HEK293 (cell line): Measurements from ENCODE around the gene KDM5C.
A peak's percentile ranks its signal among the peaks of the same experiment; 100 is the strongest.

Source experiments
- EGR2 ChIP-seq: fragments of 450-650 bp; formaldehyde crosslinking; IDR thresholded peaks from 2 replicates; pipeline ENCODE4 v1.5.1; 2016; ENCODE audit warnings: low read depth, missing biosample characterization, missing genetic modification characterization
- ELK4 ChIP-seq: IDR thresholded peaks from 2 replicates; pipeline ENCODE4 v1.6.1; 2011; ENCODE audit warnings: mild to moderate bottlenecking, low read depth, low read length, borderline replicate concordance
- GLIS1 ChIP-seq: fragments of 450-650 bp; formaldehyde crosslinking; IDR thresholded peaks from 2 replicates; pipeline ENCODE4 v1.5.1; 2016; ENCODE audit warnings: missing biosample characterization, missing genetic modification characterization
- GLIS2 ChIP-seq: fragments of 450-650 bp; formaldehyde crosslinking; IDR thresholded peaks from 2 replicates; pipeline ENCODE4 v1.5.1; 2016; ENCODE audit warnings: missing biosample characterization, missing genetic modification characterization
- HIC1 ChIP-seq: fragments of 450-650 bp; formaldehyde crosslinking; IDR thresholded peaks from 2 replicates; pipeline ENCODE4 v1.5.1; 2016; ENCODE audit warnings: missing biosample characterization, missing genetic modification characterization
- INSM2 ChIP-seq: fragments of 450-650 bp; formaldehyde crosslinking; IDR thresholded peaks from 2 replicates; pipeline ENCODE4 v1.5.1; 2016; ENCODE audit warnings: missing biosample characterization, missing genetic modification characterization
- KLF1 ChIP-seq: fragments of 450-650 bp; formaldehyde crosslinking; IDR thresholded peaks from 2 replicates; pipeline ENCODE4 v1.5.1; 2016; ENCODE audit warnings: missing biosample characterization, missing genetic modification characterization
- MYNN ChIP-seq: fragments of 450-650 bp; formaldehyde crosslinking; IDR thresholded peaks from 2 replicates; pipeline ENCODE4 v1.5.1; 2016; ENCODE audit warnings: missing biosample characterization, missing genetic modification characterization, borderline replicate concordance
- PBX3 ChIP-seq: sonication (generic); formaldehyde crosslinking; IDR thresholded peaks from 2 replicates; pipeline ENCODE4 v1.8.1; 2022; ENCODE audit warnings: mild to moderate bottlenecking, moderate library complexity, missing genetic modification reagents
- TRIM28 ChIP-seq: IDR thresholded peaks from 2 replicates; pipeline ENCODE4 v1.6.1; 2011; ENCODE audit warnings: low read length, control low read depth, borderline replicate concordance
- TSHZ1 ChIP-seq: fragments of 450-650 bp; formaldehyde crosslinking; IDR thresholded peaks from 2 replicates; pipeline ENCODE4 v1.5.1; 2016; ENCODE audit warnings: missing biosample characterization, missing genetic modification characterization, borderline replicate concordance
- ZBTB1 ChIP-seq: fragments of 450-650 bp; formaldehyde crosslinking; IDR thresholded peaks from 2 replicates; pipeline ENCODE4 v1.5.1; 2016; ENCODE audit warnings: missing biosample characterization, missing genetic modification characterization
- ZFP69B ChIP-seq: fragments of 450-650 bp; formaldehyde crosslinking; IDR thresholded peaks from 2 replicates; pipeline ENCODE4 v1.5.1; 2016; ENCODE audit warnings: missing biosample characterization, missing genetic modification characterization
- ZNF133 ChIP-seq: fragments of 450-650 bp; formaldehyde crosslinking; IDR thresholded peaks from 2 replicates; pipeline ENCODE4 v1.5.1; 2016; ENCODE audit warnings: missing biosample characterization, missing genetic modification characterization
- ZNF155 ChIP-seq: fragments of 450-650 bp; formaldehyde crosslinking; IDR thresholded peaks from 2 replicates; pipeline ENCODE4 v1.5.1; 2016; ENCODE audit warnings: missing biosample characterization, missing genetic modification characterization
- ZNF248 ChIP-seq: fragments of 450-650 bp; formaldehyde crosslinking; IDR thresholded peaks from 2 replicates; pipeline ENCODE4 v1.5.1; 2017; ENCODE audit warnings: missing biosample characterization, missing genetic modification characterization
- ZNF473 ChIP-seq: fragments of 450-650 bp; formaldehyde crosslinking; IDR thresholded peaks from 2 replicates; pipeline ENCODE4 v1.5.1; 2017; ENCODE audit warnings: missing biosample characterization, missing genetic modification characterization
- ZNF510 ChIP-seq: fragments of 450-650 bp; formaldehyde crosslinking; IDR thresholded peaks from 2 replicates; pipeline ENCODE4 v1.5.1; 2018; ENCODE audit warnings: mild to moderate bottlenecking, missing genetic modification characterization, missing biosample characterization; ENCODE audit not compliant: insufficient replicate concordance
- ZNF555 ChIP-seq: fragments of 450-650 bp; formaldehyde crosslinking; conservative IDR thresholded peaks from 2 replicates; pipeline ENCODE4 v1.5.1; 2017; ENCODE audit warnings: missing biosample characterization, mild to moderate bottlenecking, missing genetic modification characterization, inconsistent platforms
- ZNF600 ChIP-seq: fragments of 450-650 bp; formaldehyde crosslinking; IDR thresholded peaks from 2 replicates; pipeline ENCODE4 v1.5.1; 2016; ENCODE audit warnings: missing biosample characterization, missing genetic modification characterization
- ZNF660 ChIP-seq: fragments of 450-650 bp; IDR thresholded peaks from 2 replicates; pipeline ENCODE4 v1.5.1; 2018; ENCODE audit warnings: missing biosample characterization, mild to moderate bottlenecking, missing genetic modification characterization
- ZNF692 ChIP-seq: fragments of 450-650 bp; formaldehyde crosslinking; IDR thresholded peaks from 2 replicates; pipeline ENCODE4 v1.5.1; 2016; ENCODE audit warnings: missing biosample characterization, missing genetic modification characterization
- TF ChIP-seq, protein P1 (sequence below): fragments of 450-650 bp; formaldehyde crosslinking; IDR thresholded peaks from 2 replicates; pipeline ENCODE4 v1.5.1; 2016; ENCODE audit warnings: missing biosample characterization, missing genetic modification characterization
- TF ChIP-seq, protein P2 (sequence below): fragments of 450-650 bp; formaldehyde crosslinking; IDR thresholded peaks from 2 replicates; pipeline ENCODE4 v1.5.1; 2017; ENCODE audit warnings: missing biosample characterization, missing genetic modification characterization

Gene KDM5C

GRCh38 chrX:53263597-53264094 lies 38.6 kb upstream of the KDM5C start (continued):
- no peak for TF ChIP-seq TSHZ1
- no peak for TF ChIP-seq PBX3 (CRISPR knock-in tag)
- TF ChIP-seq ZNF692 (tag by site-specific recombination), result no peak
- no peak for TF ChIP-seq ZNF133 (tag by site-specific recombination)
- no peak for TF ChIP-seq ZNF660 (tag by site-specific recombination)
- no peak for TF ChIP-seq ZNF555 (tag by site-specific recombination)
- TF ChIP-seq ZNF155 (tag by site-specific recombination), result no peak
- TF ChIP-seq GLIS1, result peak; percentile 30; the same call in 1 of the 2 replicates
- TF ChIP-seq EGR2 (tag by site-specific recombination), result no peak
- no peak for TF ChIP-seq ZBTB1 (tag by site-specific recombination)
- TF ChIP-seq INSM2 (tag by site-specific recombination), result 0 out of 2 replicates have a peak, but pooled peaks have one; percentile 21
- no peak for TF ChIP-seq ZNF473 (tag by site-specific recombination)
- no peak for TF ChIP-seq ZFP69B
- TF ChIP-seq MYNN, result no peak
- TF ChIP-seq ZNF510 (tag by site-specific recombination), result no peak
- TF ChIP-seq ZNF600 (tag by site-specific recombination), result peak; percentile 88
- peak; percentile 28; the same call in 1 of the 2 replicates for TF ChIP-seq GLIS2 (tag by site-specific recombination)
- no peak for TF ChIP-seq KLF1 (tag by site-specific recombination)
- no peak for TF ChIP-seq HIC1 (tag by site-specific recombination)
- TF ChIP-seq, protein P1, sequence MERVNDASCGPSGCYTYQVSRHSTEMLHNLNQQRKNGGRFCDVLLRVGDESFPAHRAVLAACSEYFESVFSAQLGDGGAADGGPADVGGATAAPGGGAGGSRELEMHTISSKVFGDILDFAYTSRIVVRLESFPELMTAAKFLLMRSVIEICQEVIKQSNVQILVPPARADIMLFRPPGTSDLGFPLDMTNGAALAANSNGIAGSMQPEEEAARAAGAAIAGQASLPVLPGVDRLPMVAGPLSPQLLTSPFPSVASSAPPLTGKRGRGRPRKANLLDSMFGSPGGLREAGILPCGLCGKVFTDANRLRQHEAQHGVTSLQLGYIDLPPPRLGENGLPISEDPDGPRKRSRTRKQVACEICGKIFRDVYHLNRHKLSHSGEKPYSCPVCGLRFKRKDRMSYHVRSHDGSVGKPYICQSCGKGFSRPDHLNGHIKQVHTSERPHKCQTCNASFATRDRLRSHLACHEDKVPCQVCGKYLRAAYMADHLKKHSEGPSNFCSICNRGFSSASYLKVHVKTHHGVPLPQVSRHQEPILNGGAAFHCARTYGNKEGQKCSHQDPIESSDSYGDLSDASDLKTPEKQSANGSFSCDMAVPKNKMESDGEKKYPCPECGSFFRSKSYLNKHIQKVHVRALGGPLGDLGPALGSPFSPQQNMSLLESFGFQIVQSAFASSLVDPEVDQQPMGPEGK, result peak; percentile 64
- TF ChIP-seq ELK4, result no peak
- no peak for TF ChIP-seq ZNF248 (tag by site-specific recombination)
- TF ChIP-seq TRIM28, result no peak
- TF ChIP-seq, protein P2, sequence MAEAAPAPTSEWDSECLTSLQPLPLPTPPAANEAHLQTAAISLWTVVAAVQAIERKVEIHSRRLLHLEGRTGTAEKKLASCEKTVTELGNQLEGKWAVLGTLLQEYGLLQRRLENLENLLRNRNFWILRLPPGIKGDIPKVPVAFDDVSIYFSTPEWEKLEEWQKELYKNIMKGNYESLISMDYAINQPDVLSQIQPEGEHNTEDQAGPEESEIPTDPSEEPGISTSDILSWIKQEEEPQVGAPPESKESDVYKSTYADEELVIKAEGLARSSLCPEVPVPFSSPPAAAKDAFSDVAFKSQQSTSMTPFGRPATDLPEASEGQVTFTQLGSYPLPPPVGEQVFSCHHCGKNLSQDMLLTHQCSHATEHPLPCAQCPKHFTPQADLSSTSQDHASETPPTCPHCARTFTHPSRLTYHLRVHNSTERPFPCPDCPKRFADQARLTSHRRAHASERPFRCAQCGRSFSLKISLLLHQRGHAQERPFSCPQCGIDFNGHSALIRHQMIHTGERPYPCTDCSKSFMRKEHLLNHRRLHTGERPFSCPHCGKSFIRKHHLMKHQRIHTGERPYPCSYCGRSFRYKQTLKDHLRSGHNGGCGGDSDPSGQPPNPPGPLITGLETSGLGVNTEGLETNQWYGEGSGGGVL (tag by site-specific recombination), result peak; percentile 44
